ENCODE results near the gene NEDD9.

NEDD9 gene

DNA sequence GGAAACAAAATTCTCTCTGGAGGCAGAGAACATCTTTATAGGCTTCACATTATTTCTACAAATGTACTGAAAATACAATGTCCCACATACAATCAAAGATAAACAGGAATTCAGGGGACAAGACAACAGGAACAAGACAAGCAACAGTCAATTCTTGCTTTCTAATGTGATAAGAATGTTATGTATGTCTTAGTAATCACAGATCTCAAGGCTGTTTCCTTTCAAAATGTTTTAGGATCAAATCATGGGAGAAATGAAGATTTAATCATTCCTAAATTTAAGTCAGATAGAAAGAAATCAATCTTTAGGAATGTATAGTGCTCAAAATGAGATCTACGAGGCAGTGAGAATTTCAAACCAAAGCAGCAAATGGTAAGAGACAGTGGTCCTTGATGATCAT is 32.1 kb downstream of the NEDD9 start:
- DNase-seq, result no peak

DNA sequence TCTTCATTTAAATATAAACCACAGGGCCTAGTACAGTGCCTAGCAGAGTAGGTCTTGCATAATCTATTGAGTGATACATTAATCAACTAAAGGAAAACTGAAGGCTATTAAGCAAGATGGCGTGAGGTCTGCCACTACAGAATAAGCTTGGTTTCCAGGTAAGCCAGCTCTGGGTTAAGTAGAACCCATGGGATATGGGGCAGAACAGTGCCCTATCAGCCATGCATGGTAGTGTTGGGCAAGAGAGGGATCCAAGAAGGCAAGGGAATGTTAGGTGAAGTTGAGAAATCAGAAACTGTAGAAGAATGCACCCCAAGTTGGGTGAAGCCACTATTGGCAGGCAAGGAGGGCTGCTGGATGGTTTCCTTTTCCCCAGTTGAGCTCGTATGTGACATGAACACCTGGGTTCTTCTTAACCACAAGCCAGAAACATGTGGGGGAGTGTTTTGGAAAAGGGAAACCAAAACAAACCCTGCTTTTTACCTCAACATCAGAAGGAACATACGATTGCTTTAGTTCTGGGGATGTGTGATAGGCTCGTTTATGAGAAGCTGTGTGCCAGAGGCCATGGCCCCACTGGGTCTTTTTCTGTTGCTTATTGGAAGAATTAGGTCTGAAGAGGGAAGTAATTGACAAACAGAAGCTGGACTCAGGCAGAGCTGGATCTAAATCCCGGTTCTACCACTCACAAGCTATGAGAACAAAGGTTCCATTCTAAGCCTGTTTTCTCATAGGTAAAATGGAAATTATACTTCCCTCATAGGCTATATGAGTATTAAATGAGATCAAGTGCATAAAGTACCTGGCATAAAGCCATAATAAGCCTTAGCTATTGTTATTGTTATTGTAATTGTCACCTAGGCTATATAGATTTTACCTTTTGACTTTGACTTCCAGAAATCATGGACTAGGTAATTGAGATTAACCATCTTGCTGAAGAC is 33.5 kb downstream of the NEDD9 start:
- DNase-seq, result no peak

DNA sequence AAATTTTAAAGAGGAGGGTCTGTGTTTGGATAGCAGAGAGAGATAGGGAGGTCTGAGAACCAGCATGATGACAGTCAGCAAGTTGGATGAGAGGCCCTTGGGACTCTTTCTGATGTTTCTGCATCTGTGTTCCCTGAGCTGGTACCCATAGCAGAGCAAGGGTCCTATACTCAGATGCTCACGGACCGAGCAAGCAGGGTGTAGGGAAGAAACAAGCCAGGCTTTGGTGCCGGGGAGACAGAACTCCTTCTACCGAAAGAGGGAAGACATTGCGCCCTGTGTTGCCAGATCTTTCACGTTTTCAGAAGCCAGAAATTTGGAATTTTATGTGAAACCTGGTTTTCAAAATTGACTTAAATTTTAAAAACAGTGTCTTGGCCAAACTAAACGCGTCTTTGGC is 34.6 kb downstream of the NEDD9 start:
- no peak for DNase-seq

DNA sequence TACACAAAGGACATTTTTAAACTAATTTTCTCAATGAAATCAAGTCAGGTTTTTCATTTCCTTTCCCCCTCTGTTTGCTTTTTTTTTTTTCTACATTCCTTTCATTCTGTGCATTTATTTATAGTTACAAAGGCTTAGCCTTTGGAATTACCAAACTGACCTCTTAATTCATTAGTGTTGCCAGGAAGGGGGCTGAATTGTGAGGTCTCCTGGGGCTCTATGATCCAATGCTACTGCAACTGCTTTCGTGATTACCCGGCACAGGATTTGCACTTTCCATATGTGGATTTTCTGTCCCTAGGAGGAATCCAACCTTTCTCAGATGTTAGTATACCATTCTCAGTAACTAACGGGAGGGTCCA is 35.3 kb downstream of the NEDD9 start:
- no peak for DNase-seq

DNA sequence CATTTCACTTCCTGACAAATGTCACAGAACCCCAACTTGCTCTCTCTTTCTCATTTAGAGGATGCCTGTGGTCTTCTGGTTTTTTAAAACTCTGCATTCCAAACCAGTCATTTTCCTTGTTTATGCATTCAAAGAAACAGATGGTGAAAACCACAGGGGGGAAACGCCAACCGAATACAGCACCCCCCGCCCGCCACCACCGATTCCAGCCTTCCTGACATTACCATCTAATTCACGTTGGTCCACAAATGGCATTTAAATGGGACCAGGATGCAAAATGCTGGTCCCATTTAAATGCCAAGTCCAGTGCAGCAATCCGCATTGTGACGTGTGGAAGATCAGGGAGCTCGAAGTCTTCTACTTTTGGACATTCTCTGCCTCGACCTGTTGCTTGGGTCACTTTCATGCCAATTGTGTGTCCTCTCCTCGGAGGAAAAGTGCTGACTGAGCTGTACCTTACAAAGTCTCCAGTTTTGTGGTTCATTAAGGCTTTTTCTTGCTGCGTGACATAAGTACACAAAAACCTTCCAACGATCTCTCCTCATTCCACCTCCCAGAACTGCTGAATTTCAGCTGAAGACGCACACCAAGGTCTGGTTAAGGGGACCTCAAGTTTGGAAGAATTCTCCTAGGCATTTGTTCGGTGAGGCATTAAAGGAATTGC is 35.8 kb downstream of the NEDD9 start:
- no peak for DNase-seq

DNA sequence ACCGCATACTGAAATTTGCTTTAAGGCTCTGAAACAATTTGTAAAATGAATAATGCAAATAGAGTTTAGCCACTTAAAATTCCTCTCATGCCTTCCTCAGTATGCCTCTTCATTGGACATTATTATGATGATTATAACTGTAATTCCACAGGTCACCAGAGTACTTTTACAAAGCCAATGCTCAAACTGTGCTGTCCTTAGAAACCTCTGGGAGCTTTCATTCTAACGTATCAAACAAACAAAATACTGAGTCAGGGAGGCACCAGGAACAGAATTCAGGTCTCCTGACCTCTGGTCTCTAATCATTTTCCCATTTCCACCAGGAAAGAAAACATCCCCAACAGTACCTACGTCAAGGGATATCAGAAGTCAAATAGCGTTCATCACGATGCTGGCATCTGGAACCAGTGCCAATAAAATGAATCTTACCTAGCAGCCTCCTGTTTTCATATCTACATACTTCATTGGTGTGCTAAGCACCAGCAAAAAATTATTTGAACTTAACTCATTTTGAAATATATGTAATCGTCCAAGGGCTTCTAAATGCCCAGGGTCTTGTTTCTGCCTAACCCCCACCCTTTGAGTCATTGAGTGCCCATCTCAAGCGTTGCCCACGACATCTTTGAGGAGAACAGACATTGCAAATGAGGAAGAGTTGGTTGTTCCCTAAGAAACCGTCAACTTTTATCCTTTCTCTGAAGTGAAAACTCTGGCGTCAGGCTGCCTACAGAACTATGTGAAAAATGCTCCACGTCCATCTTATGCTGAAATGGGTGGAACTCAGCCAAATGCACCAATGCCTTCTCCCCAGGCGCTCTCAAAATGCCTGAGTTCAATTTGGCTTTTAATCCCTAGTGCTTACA is 37.9 kb downstream of the NEDD9 start:
- DNase-seq, result no peak

DNA sequence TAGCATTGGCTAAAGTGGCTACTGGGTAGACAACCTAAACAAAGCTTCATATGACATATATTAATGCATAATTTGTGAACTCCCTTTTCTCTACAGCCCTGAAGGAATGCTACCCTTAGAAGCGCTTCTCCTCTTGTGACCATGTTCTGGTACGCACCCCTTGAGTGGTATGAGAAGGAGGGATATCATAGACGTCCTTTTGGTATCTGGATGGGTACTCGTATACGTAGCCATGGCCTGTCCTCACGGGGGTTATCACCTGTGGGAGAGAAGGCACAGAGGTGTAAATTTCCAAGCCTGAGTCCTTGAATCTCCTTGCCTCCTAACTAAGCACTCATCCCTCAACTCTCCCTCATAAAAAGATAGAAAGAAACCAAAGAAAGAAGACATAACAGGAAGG is 39.0 kb downstream of the NEDD9 start:
- DNase-seq, result no peak

DNA sequence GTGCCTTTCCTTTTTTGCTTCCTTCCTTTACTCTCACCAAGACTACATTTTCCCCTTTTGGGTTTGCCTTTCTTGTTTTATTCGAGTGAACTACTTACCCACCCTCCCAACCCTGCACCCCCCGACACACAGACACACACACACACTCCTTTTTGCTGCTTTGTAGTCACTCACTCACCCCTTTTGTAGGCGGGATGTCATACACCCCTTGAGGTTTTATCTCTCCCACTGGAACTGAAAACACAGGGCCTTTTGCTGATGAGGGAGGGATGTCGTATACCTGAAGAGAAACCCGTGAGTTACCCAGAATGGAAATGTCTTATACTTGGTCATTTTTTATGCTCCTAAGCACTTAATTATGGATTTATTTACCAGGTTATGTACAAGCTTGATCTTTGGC is 40.3 kb downstream of the NEDD9 start:
- DNase-seq, result no peak

DNA sequence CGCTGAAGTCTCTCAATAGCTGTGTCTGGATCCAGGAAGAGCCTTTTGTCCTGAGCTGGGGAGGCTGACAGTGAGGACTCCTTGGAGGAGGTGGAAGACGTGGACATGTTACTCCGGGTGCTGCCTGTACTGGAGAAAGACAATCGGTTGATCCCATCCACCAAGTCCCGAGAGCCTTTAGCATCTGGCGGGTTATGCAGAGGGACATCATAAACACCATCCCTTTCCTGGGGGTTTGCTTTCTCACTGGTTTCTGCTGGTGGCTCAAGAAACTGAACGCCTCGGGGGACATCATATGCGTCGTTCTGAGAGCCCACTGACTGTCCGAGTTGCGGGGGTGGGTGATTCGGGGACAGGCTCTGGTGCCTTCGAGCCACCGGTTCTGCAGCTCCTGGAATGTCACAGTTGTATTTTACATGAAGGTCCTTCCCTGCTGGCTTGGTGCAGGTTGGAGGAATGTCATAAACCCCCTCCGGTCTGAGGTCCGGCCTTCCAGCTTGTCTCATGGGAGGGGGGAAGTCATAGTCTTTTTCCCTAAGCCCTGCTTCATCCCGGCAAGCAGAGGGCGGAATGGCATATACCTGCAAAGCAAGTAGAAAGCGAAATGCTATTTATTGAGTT is 41.7 kb downstream of the NEDD9 start:
- no peak for DNase-seq

DNA sequence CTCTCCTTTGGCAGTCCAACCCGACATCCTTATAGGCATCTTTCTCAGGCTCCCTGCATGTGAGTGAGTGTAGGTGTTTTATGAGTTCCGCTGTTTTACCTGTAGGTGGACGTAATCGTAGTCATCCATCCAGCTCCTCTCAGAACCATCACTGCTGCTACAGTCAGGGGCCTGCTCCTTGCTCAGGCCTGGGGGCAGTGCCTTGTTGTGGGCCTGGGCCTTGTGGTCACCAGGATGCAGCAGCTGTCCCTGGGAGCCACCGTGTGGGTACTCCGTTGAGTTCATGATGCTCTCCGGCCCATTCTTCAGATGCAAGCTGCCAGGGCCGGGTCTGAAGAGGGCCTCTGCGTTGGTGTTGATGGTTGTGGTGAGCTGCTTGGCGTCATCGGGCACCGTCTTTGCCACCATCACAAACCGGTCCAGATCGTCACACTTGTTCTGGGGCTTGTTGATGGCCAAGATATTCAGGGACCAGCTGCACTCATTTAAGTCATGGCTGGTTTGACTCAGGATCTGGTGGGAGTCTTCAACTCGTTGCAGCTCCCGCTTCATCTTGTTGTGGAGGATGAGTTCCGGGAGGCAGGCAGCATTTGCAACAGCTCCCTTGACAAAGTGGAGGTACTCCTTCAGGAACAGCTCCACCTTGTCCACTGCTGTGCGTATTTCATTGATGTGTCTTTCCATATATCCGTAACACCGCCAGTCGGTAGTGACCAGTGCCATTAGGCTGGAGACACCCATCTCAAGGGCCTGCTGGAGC is 42.4 kb downstream of the NEDD9 start:
- no peak for DNase-seq

DNA sequence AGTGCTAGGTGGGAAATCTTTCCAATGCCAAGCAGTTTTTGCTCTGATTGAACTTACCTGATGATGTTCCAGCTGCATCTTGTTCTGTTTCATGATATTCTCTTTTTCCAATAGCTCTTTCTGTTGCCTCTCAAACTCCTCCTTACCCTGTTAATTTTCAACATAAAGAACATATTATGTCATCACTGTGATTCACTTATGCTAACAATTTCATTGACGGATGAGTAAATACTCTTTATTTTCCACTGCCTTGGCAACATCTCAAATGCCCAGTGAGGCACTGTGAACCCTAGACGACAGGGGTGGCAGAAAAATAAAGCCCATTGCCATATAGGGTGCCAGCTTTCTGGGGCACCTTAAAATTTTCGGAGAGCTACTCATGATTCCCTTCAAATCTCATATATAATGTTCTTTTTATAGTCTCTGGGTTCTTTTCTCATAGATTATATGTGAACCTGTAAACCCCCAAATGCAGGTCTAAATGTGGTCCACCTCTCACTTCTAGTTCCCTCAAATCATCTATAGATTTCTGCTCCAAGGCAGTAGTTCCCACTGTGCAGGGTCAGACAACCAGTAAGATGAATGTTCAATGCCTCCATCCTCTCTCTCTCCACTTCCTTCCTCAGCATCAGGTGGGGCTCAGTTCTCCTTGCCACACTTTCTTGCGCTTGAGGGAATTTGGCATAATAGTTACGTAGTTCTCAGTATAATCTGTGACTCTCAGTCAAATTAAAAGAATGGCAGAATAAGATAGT is 44.1 kb downstream of the NEDD9 start:
- DNase-seq, result no peak

DNA sequence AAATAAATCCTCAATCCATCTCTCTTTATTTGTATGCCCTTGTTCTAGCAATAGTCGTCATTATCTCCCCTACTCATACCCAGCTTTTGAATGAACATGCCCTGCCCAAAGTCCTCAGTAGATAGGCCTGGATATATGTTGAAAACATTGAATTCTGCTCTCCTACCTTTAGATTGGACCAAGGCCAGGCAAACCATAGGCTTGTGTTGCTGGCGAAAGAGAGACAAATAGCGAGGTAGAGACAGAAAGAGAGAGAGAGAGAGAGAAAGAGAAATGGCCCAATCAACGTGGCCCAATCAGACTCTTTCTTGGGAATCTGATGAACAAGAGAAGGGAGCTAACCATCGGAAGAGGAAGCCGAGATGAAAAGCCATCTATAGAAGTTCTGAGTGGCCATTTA is 45.2 kb downstream of the NEDD9 start:
- no peak for DNase-seq

DNA sequence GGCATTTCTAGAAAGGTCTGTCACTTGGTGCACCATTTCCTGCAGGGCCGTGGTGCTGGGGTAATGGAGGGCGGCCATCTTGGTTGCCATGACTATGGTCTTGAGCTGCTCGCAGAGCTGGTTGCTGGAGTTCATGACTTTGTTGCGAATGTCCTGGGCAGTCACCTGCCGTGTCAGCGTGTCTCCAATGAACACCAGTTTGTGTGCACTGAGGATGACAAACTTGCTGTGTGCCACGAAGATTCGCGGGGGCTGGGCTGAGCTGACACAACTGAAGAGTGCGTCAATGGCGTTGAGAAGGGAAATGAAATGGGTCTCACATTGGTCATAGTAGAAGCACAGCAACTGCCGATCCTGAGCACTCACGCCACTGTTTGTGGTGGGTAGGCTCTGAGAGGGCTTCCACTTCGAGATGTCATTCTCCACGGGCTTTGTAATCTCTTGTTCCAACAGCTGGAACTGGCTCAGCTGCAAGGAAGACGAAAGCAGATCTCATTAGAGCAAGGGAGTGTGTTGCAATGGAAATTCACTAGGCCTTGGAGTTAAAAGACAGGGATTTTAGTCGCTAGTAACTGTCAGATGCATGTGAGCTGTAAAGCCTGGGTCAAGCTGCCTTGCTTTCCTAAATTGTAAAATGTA is 47.1 kb downstream of the NEDD9 start:
- no peak for DNase-seq

DNA sequence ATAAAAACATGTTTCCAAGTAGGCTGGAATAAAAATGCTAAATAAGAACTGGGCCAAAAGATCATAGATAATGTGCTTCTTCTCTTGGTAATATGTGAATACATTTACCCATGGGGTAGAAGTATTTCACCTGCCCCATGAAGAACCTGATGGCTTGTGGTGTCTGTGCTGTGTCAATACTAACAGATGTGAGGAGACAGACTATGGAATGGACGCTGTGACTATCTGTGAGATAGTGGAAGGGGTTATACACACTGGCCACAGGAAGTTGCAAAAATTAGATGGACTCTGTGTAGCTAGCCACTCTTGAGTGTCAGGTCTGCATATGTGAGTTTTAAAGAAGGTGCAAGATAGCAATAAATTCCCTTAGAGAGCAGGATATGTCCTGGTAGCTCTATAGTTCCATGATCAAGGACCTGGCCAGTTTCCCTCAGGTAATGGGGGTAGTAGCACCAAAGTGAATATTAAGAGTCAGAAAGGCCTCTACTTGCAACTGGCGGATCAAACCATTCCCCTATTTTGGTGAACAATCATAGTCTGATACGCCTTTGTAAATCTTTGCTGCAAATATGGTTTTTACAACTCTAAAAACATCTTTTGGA is 48.6 kb downstream of the NEDD9 start:
- DNase-seq, result no peak

DNA sequence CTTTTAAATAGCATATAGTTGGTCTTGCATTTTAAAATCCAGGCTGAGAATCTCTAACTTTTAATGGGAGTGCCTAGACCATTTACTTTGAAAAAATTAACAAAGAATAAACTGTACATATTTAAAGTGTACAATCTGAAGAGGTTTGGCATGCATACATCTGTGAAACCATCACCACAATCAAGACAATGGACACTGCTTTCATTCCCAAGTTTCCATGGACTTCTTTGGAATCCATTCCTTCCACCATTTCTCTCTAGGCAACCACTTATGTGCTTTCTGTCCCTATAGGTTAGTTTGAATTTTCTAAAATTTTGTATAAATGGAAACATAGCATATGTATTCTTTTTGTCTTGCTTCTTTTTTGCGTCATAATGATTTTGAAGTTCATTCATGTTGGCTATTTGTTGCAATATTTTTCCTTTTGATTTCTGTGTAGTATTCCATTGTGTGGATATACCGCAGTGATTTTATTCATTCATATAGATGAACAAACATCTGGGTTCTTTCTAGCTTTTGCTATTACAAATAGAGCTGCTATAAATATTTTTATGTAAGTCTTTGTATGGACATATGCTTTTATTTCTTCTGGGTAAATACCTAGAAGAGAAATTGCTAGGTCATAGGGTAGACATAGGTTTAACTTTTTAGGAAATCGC is 50.9 kb downstream of the NEDD9 start:
- DNase-seq, result no peak

DNA sequence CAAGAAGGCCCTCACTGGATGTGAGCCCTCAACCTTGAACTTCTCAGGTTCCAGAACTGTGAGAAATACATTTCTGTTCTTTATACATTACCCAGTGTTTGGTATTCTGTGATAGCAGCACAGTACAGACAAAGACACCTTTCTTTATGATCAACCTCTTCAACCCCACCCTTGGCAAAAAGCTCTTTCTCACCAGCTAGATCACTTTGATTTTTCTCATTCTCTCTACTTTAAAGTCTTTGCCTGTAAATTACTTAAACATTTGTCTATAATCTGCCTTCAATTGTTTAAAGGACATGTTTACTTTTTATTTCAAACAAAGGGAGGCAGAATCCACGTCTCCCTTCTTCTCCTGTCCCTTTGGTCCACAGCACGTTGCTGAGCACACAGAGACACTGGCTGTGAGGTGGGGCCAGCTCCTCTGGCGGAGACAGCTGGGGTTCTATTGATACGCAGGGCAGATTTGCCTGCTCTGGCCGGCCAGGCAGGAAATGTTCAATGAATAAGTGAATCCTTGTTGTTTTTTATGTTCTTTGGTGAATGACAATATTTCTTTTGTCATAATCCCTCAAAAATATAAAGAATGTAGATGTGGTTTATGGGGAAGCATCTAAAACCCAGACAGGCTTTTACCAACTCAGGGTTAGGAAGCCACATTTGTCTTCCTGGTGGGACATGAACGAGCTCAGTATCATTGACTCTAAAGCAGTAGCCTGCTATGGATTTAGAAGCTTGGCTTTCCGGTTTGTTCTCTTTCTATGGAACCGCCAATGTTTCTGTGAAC is 52.9 kb downstream of the NEDD9 start:
- DNase-seq, result no peak

DNA sequence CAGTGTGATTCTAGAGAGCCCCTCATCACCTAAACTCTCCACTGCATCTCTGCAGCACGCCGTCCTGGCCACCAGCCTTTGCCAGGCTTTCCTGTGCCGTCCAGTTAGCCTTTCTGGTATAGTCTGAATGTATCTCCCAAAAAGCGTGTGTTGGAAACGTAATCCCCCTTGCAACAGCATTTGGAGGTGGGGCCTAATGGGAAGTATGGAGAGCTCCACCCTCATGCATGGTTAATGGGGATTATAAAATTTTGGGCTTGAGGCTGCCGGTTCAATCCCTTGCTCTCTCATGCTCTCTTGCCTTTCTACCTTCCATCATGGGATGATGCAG is 53.4 kb downstream of the NEDD9 start:
- no peak for DNase-seq

DNA sequence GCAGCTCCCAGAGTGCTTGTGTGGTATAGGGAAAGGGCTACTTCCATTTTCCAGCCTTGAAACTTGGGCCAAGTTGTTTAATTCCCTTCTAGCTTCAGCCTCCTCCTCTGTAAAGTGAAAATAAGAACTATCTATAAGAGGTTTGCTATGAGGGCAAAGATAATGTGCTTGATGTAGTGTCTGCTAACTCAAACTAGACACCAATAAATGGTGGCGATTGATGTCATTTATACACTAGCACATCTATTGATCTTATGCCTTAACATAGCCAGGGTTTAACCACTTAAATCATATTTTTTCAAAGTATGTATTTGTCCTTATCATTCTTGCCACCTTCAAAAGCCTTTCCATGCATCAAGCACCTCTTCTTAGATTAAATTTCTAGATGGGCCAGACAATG is 55.2 kb downstream of the NEDD9 start:
- no peak for DNase-seq

DNA sequence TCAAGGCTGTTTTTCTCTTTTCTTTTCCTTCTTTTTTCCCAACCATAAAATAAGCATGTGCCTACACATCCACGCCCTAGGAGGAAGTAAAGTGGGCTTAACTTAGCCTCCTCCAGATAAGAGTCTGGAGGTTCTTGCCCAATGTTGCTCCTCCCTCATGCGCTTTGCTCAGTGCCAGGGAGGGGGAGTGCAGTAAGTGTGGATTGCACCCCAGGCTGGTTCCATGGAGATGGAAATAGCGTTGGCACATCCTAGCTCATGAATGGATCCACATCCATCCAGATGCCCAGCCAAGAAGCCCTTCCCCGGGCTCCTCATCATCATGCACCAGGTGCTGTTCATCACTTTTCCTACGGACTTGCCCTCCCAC is 58.2 kb downstream of the NEDD9 start:
- no peak for DNase-seq

Measured in NCI-H1930 (cell line).